HG03439 (cell line): Measurements from ENCODE around the gene STX1A.
"Not testable (repeated sequence)": the region's sequence is repeated elsewhere in the genome, so short reads cannot be mapped to it uniquely, and the experiment has no call there.

Experiments used
- ATAC-seq: cut with Tn5 transposase; IDR thresholded peaks from one replicate; pipeline ENCODE4 v1.9.1; 2021; ENCODE audit warnings: mild to moderate bottlenecking, moderate library complexity; ENCODE audit not compliant: unreplicated experiment

The STX1A gene

GRCh38 chr7:73655309-73655708, 64.2 kb downstream of the STX1A start:
- not testable (repeated sequence) for ATAC-seq

GRCh38 chr7:73652541-73652949, 66.9 kb downstream of the STX1A start:
- ATAC-seq: no peak

GRCh38 chr7:73650524-73650923, 68.9 kb downstream of the STX1A start:
- no peak for ATAC-seq

- ATAC-seq: no peak
These were observed 69.9 kb downstream of the STX1A start for GRCh38 chr7:73649576-73649975.
